ENCODE results near the gene UBXN7.
A peak's percentile ranks its signal among the peaks of the same experiment; 100 is the strongest.
"Not testable (repeated sequence)": the region's sequence is repeated elsewhere in the genome, so short reads cannot be mapped to it uniquely, and the experiment has no call there.

UBXN7 gene

GRCh38 chr3:196432137-196432879, at the start of gene UBXN7:
TSS of gene UBXN7 (minus strand) at chr3:196432427. CDS start at chr3:196432399, 28 bp downstream.
- peak; percentile 96 for FAIRE-seq

GRCh38 chr3:196477678-196478077, 45.5 kb upstream of the UBXN7 start:
- no peak for FAIRE-seq

More at GRCh38 chr3:196432137-196432879, at the start of gene UBXN7:
- peak; percentile 96 for DNase-seq (ENCODE audit: extremely low spot score, insufficient read length, low read depth)

GRCh38 chr3:196472286-196472685, 40.1 kb upstream of the UBXN7 start:
- FAIRE-seq (no peak), DNase-seq (ENCODE audit: extremely low spot score, insufficient read length, low read depth) (no peak)

More at GRCh38 chr3:196477678-196478077, 45.5 kb upstream of the UBXN7 start:
- no peak for DNase-seq (ENCODE audit: extremely low spot score, insufficient read length, low read depth)

GRCh38 chr3:196471551-196471950, 39.3 kb upstream of the UBXN7 start:
- FAIRE-seq = no peak
- no peak for DNase-seq (ENCODE audit: extremely low spot score, insufficient read length, low read depth)

- not testable (repeated sequence) for DNase-seq (ENCODE audit: extremely low spot score, insufficient read length, low read depth); FAIRE-seq
These were observed 38.0 kb upstream of the UBXN7 start for GRCh38 chr3:196470182-196470581.

GRCh38 chr3:196463804-196464203, 31.6 kb upstream of the UBXN7 start:
- FAIRE-seq = no peak

GRCh38 chr3:196463478-196463756, 31.2 kb upstream of the UBXN7 start:
- FAIRE-seq (no peak), DNase-seq (ENCODE audit: extremely low spot score, insufficient read length, low read depth) (no peak)

More at GRCh38 chr3:196463804-196464203, 31.6 kb upstream of the UBXN7 start:
- DNase-seq (ENCODE audit: extremely low spot score, insufficient read length, low read depth) = no peak

GRCh38 chr3:196462680-196463477, 30.7 kb upstream of the UBXN7 start:
- DNase-seq (ENCODE audit: extremely low spot score, insufficient read length, low read depth); FAIRE-seq: not testable (repeated sequence)

- no peak for DNase-seq (ENCODE audit: extremely low spot score, insufficient read length, low read depth)
- no peak for FAIRE-seq
These were observed 25.8 kb upstream of the UBXN7 start for GRCh38 chr3:196458063-196458462.

- DNase-seq (ENCODE audit: extremely low spot score, insufficient read length, low read depth); FAIRE-seq: not testable (repeated sequence)
These were observed 25.2 kb upstream of the UBXN7 start for GRCh38 chr3:196457470-196457869.

- DNase-seq (ENCODE audit: extremely low spot score, insufficient read length, low read depth) (no peak), FAIRE-seq (no peak)
These were observed 22.7 kb upstream of the UBXN7 start for GRCh38 chr3:196454935-196455334.

GRCh38 chr3:196445391-196445790, 13.2 kb upstream of the UBXN7 start:
- DNase-seq (ENCODE audit: extremely low spot score, insufficient read length, low read depth); FAIRE-seq: not testable (repeated sequence)

- no peak for FAIRE-seq
These were observed 12.3 kb upstream of the UBXN7 start for GRCh38 chr3:196444500-196444894.

GRCh38 chr3:196440696-196441095, 8.5 kb upstream of the UBXN7 start:
- DNase-seq (ENCODE audit: extremely low spot score, insufficient read length, low read depth) = no peak
- no peak for FAIRE-seq

More at GRCh38 chr3:196444500-196444894, 12.3 kb upstream of the UBXN7 start:
- no peak for DNase-seq (ENCODE audit: extremely low spot score, insufficient read length, low read depth)

GRCh38 chr3:196440041-196440537, 7.9 kb upstream of the UBXN7 start:
- DNase-seq (ENCODE audit: extremely low spot score, insufficient read length, low read depth) (no peak), FAIRE-seq (peak; percentile 59)

GRCh38 chr3:196431181-196432136, 768 bp downstream of the UBXN7 start:
- DNase-seq (ENCODE audit: extremely low spot score, insufficient read length, low read depth) = peak; percentile 14
- peak; percentile 63 for FAIRE-seq

GRCh38 chr3:196428041-196428440, 4.2 kb downstream of the UBXN7 start:
- no peak for DNase-seq (ENCODE audit: extremely low spot score, insufficient read length, low read depth)
- no peak for FAIRE-seq

- FAIRE-seq; DNase-seq (ENCODE audit: extremely low spot score, insufficient read length, low read depth): not testable (repeated sequence)
These were observed 7.8 kb downstream of the UBXN7 start for GRCh38 chr3:196424421-196424820.

GRCh38 chr3:196423044-196423781, 9.0 kb downstream of the UBXN7 start:
- FAIRE-seq (no peak), DNase-seq (ENCODE audit: extremely low spot score, insufficient read length, low read depth) (no peak)
